Activated naive CD4-positive, alpha-beta T cell treated with Interleukin-2 at 50 U/mL for 16 hours (primary cell): ENCODE measurements around the gene ACVRL1.

Experiments used
- DNase-seq: peaks from one replicate; pipeline ENCODE4 v3.0.0-alpha.2; 2020

ACVRL1 gene

GRCh38 chr12:51944608-51945233 is 37.4 kb downstream of the ACVRL1 start:
- DNase-seq = no peak

- DNase-seq = no peak
Observed at GRCh38 chr12:51947246-51947996, 40.1 kb downstream of the ACVRL1 start.

- DNase-seq = no peak
Observed at GRCh38 chr12:51948066-51948465, 40.8 kb downstream of the ACVRL1 start.

- DNase-seq = no peak
Observed at GRCh38 chr12:51949342-51950030, 42.2 kb downstream of the ACVRL1 start.

- no peak for DNase-seq
Observed at GRCh38 chr12:51950682-51951198, 43.4 kb downstream of the ACVRL1 start.

- peak; percentile 93 for DNase-seq
Observed at GRCh38 chr12:51951199-51951842, 44.0 kb downstream of the ACVRL1 start, which contains the start of gene ACVR1B. ACVR1B (plus strand) TSS chr12:51951699; CDS start chr12:51951744, 45 bp downstream.

- DNase-seq = no peak
Observed at GRCh38 chr12:51951843-51952722, 44.8 kb downstream of the ACVRL1 start.

GRCh38 chr12:51953089-51953488 is 45.8 kb downstream of the ACVRL1 start:
- DNase-seq = no peak

- DNase-seq = no peak
Observed at GRCh38 chr12:51953864-51954263, 46.6 kb downstream of the ACVRL1 start.

- no peak for DNase-seq
Observed at GRCh38 chr12:51954561-51955361, 47.5 kb downstream of the ACVRL1 start.

GRCh38 chr12:51955702-51956101 is 48.4 kb downstream of the ACVRL1 start:
- no peak for DNase-seq

- DNase-seq = no peak
Observed at GRCh38 chr12:51958542-51958941, 51.2 kb downstream of the ACVRL1 start.

- DNase-seq = no peak
Observed at GRCh38 chr12:51959211-51959610, 51.9 kb downstream of the ACVRL1 start.

- no peak for DNase-seq
Observed at GRCh38 chr12:51959921-51960320, 52.6 kb downstream of the ACVRL1 start.

- no peak for DNase-seq
Observed at GRCh38 chr12:51960488-51960887, 53.2 kb downstream of the ACVRL1 start.

- DNase-seq = no peak
Observed at GRCh38 chr12:51960890-51961289, 53.6 kb downstream of the ACVRL1 start.

GRCh38 chr12:51961834-51962233 is 54.5 kb downstream of the ACVRL1 start:
- no peak for DNase-seq

GRCh38 chr12:51962737-51963136 is 55.4 kb downstream of the ACVRL1 start:
- DNase-seq = no peak

GRCh38 chr12:51963477-51963876 is 56.2 kb downstream of the ACVRL1 start:
- DNase-seq = no peak

- DNase-seq = no peak
Observed at GRCh38 chr12:51969643-51970042, 62.3 kb downstream of the ACVRL1 start.
